Heart right ventricle (tissue), 16 donors: ENCODE results near the gene SPATS2. TPM values are rescaled to one million over a fixed set of nuclear protein-coding genes. Genes with fewer than 3 reads are reported as not detected.

Source experiments
- ATAC-seq, 8 donors: fragments of 200-7000 bp; cut with Tn5 transposase; one replicate each; pipeline ENCODE4 v1.9.1; 2020; ENCODE audit warnings: mild to moderate bottlenecking in 8 of 8, moderate library complexity in 8 of 8, moderate number of reproducible peaks in 1 of 8
- DNase-seq, 2 donors: peaks; one replicate each; pipeline ENCODE4 v3.0.0-alpha.2; 2020
- H3K27ac ChIP-seq, 10 donors: fragments of 200-600 bp; sonication (generic) in 2 of 10; one replicate each; pipeline versions ENCODE4 v1.5.0 to v1.8.0; 2020 to 2022; ENCODE audit warnings: mild to moderate bottlenecking in 3 of 10
- H3K27me3 ChIP-seq, 7 donors: fragments of 200-600 bp; one replicate each; pipeline ENCODE4 v1.8.0; 2021 to 2022; ENCODE audit warnings: mild to moderate bottlenecking in 2 of 7
- H3K36me3 ChIP-seq, 9 donors: fragments of 200-600 bp; sonication (generic) in 1 of 9; one replicate each; pipeline versions ENCODE4 v1.5.0 to v1.8.0; 2020 to 2022; ENCODE audit warnings: mild to moderate bottlenecking in 2 of 9
- H3K4me1 ChIP-seq, 9 donors: fragments of 200-600 bp; sonication (generic) in 1 of 9; one replicate each; pipeline versions ENCODE4 v1.5.0 to v1.8.0; 2020 to 2022; ENCODE audit warnings: mild to moderate bottlenecking in 4 of 9
- H3K4me3 ChIP-seq, 10 donors: fragments of 200-600 bp; sonication (generic) in 2 of 10; one replicate each; pipeline versions ENCODE4 v1.5.0 to v1.8.0; 2020 to 2022; ENCODE audit warnings: mild to moderate bottlenecking in 7 of 10, moderate library complexity in 2 of 10
- H3K9me3 ChIP-seq, 11 donors: fragments of 200-600 bp in 10 of 11; sonication (generic) in 2 of 11; one replicate each; pipeline versions ENCODE4 v1.5.0 to v1.8.0; 2013 to 2022; ENCODE audit warnings: mild to moderate bottlenecking in 2 of 11, control low read depth in 1 of 11, moderate library complexity in 1 of 11
- WGBS, 2 donors: extraction: QIAGEN DNeasy Blood & Tissue Kit; methylation state at CpG; one replicate each; pipeline ENCODE4 v1.1.7; 2013; ENCODE audit warnings: inconsistent platforms in 1 of 2; 5-methylcytosine and 5-hydroxymethylcytosine counted together
- intact Hi-C, 10 donors: fragments of 100-400 bp; cut with DNase I; formaldehyde crosslinking; loops; one replicate each; pipeline versions ENCODE4 v1.11.1 to v1.14.2; 2022
- polyA plus RNA-seq, 2 donors: library from polyadenylated mRNA; stranded (reverse); fragments of 200-250 nt; gene quantifications; one replicate each; pipeline ENCODE4 v1.2.3, GENCODE V29; 2013
- total RNA-seq, 10 donors: library from RNA; stranded (reverse); fragmentation: NEBNext Ultra II Directional in 3 of 10; extraction: Animal tissue kit (Norgen Biotek cat#: 25700) in 3 of 10; gene quantifications; one replicate each; pipeline versions ENCODE4 v1.2.1 to v1.2.4, GENCODE V29; 2021 to 2023
- TF ChIP-seq, protein P1 (sequence below), 9 donors: fragments of 200-600 bp; sonication (generic) in 2 of 9; IDR thresholded peaks; one replicate each; pipeline versions ENCODE4 v1.5.0 to v1.8.0; 2021 to 2022; ENCODE audit warnings: antibody characterized with exemption in 9 of 9, mild to moderate bottlenecking in 5 of 9, moderate library complexity in 1 of 9
- donor health status: Arrhythmogenic right ventricular cardiomyopathy.
- donor health status: ischemic (EF 13 %, LVEDD 7.1; RV severe dilation, severe dysfunction).
- donor health status: healthy with polysubstance abuse.
- donor health status: DM: no; HTN: yes; CAD: no.
- donor health status: DM: no; HTN: no; CAD: no.
- donor health status: ischemic (EF 25% LVEDD 6.9; RV normal size, moderate dysfunction).
- donor health status: ischemic (EF 25% LVEDD 5.7; RV mildly dilated, moderate dysfunction).
- donor health status: healthy.
- donor health status: DM: yes; HTN: yes; CAD: no.
- donor health status: Ischemic cardiomyopathy.
- donor health status: ischemic (EF 35%, LVEDD 5.7; RV mildly dilated, moderate dysfunction).
- donor health status: nonischemic (EF 11% LVEDD 7.7; RV severe dilation, severe dysfunction).
- donor health status: DM: yes; HTN: yes; CAD: no.
- donor health status: PGD.
- donor health status: ischemic (EF 29% LVEDD 5.4; RV normal size, mild dysfunction).
- donor health status: nonischemic (EF 23%, LVEDD 6.1; RV moderate dilation, normal function).

SPATS2 gene
- total and polyA plus RNA-seq, 12 donors = 3.5 to 11.5 (median 5.1) TPM

GRCh38 chr12:49415521-49415970 lies 48.3 kb downstream of the SPATS2 start:
- TF ChIP-seq, protein P1, sequence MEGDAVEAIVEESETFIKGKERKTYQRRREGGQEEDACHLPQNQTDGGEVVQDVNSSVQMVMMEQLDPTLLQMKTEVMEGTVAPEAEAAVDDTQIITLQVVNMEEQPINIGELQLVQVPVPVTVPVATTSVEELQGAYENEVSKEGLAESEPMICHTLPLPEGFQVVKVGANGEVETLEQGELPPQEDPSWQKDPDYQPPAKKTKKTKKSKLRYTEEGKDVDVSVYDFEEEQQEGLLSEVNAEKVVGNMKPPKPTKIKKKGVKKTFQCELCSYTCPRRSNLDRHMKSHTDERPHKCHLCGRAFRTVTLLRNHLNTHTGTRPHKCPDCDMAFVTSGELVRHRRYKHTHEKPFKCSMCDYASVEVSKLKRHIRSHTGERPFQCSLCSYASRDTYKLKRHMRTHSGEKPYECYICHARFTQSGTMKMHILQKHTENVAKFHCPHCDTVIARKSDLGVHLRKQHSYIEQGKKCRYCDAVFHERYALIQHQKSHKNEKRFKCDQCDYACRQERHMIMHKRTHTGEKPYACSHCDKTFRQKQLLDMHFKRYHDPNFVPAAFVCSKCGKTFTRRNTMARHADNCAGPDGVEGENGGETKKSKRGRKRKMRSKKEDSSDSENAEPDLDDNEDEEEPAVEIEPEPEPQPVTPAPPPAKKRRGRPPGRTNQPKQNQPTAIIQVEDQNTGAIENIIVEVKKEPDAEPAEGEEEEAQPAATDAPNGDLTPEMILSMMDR (IDR thresholded peaks at IDR 0.05) = no peak
- H3K36me3 ChIP-seq = no peaks in the 10 kb centered on the region
- no peaks in the 10 kb centered on the region for H3K9me3 ChIP-seq
- DNase-seq (no peak), ATAC-seq (no peak)
- intact Hi-C loops = no loop called here
- no peaks in the 10 kb centered on the region for H3K27me3 ChIP-seq
- no peak overlapping the region for H3K27ac ChIP-seq
- WGBS, 2 donors = 98% methylated on average over 3 of the region's 3 CpGs
- H3K4me3 ChIP-seq = no peak overlapping the region
- peaks cover 0 to 18% (median 0%) of the 10 kb centered on the region in 9 donors for H3K4me1 ChIP-seq

- Histone ChIP-seq H3K27ac (no peak overlapping the region), H3K27me3 (no peaks in the 10 kb centered on the region), H3K4me1 (peaks cover 0 to 18% (median 0%) of the 10 kb centered on the region in 9 donors), H3K9me3 (no peaks in the 10 kb centered on the region), H3K4me3 (no peak overlapping the region), H3K36me3 (no peaks in the 10 kb centered on the region)
- TF ChIP-seq, protein P1 (IDR thresholded peaks at IDR 0.05) = no peak
- DNase-seq = no peak
- intact Hi-C loops = no loop called here
- no peak for ATAC-seq
- 65 to 69% methylated on average over 2 of the region's 2 CpGs for WGBS, 2 donors
Measured at GRCh38 chr12:49416892-49417291, 49.6 kb downstream of the SPATS2 start.

DNA sequence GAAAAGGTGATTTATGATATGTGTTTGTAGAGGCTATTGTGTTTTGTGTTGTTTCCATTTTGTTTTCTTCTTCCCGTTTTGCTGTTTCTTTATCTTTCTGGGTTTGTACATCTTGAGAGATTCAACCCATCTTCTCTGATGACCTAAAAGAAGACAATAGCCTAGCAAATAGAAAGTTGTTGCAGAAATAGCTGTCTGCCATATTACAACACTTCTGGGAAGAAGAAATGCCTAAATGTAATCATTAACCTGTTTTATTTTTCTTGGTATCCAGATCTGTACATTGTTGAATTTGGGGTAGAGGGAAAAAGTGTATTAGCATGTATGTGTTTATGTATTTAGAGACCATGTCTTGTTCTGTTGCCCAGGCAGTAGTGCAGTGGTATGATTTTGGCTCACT lies 50.3 kb downstream of the SPATS2 start:
- no peaks in the 10 kb centered on the region for H3K27me3 ChIP-seq
- DNase-seq = no peak
- H3K9me3 ChIP-seq = no peaks in the 10 kb centered on the region
- TF ChIP-seq, protein P1 (IDR thresholded peaks at IDR 0.05) = no peak
- no peak for ATAC-seq
- no peaks in the 10 kb centered on the region for H3K36me3 ChIP-seq
- H3K4me3 ChIP-seq = no peak overlapping the region
- H3K4me1 ChIP-seq = peaks cover 0 to 18% (median 0%) of the 10 kb centered on the region in 9 donors
- intact Hi-C loops = no loop called here
- WGBS, 2 donors = 84 to 88% methylated on average over 1 of the region's 1 CpG
- H3K27ac ChIP-seq = no peak overlapping the region

GRCh38 chr12:49420556-49420955 lies 53.3 kb downstream of the SPATS2 start:
- no peak for ATAC-seq

More at GRCh38 chr12:49420556-49420955, 53.3 kb downstream of the SPATS2 start:
- WGBS, 2 donors = 98% methylated on average over 4 of the region's 4 CpGs
- H3K9me3 ChIP-seq = no peaks in the 10 kb centered on the region
- no peak overlapping the region for H3K4me3 ChIP-seq
- H3K27me3 ChIP-seq = no peaks in the 10 kb centered on the region
- peaks cover 0 to 18% (median 0%) of the 10 kb centered on the region in 9 donors for H3K4me1 ChIP-seq
- no peak overlapping the region for H3K27ac ChIP-seq
- TF ChIP-seq, protein P1 (IDR thresholded peaks at IDR 0.05) = no peak
- DNase-seq = no peak
- intact Hi-C loops = no loop called here
- H3K36me3 ChIP-seq = peaks cover 0 to 5% (median 0%) of the 10 kb centered on the region in 9 donors
